Stimulated activated CD4-positive, alpha-beta T cell treated with anti-CD3 and anti-CD28 coated beads, Interleukin-1b, Interleukin-23, amount 100 ng/mL, for 1 hour (primary cell): ENCODE data around the gene BPIFA1.

Experiments
- DNase-seq, 2 donors: peaks; one replicate each; pipeline ENCODE4 v3.0.0-alpha.2; 2020; ENCODE audit warnings: low read depth in 2 of 2

The BPIFA1 gene

DNA sequence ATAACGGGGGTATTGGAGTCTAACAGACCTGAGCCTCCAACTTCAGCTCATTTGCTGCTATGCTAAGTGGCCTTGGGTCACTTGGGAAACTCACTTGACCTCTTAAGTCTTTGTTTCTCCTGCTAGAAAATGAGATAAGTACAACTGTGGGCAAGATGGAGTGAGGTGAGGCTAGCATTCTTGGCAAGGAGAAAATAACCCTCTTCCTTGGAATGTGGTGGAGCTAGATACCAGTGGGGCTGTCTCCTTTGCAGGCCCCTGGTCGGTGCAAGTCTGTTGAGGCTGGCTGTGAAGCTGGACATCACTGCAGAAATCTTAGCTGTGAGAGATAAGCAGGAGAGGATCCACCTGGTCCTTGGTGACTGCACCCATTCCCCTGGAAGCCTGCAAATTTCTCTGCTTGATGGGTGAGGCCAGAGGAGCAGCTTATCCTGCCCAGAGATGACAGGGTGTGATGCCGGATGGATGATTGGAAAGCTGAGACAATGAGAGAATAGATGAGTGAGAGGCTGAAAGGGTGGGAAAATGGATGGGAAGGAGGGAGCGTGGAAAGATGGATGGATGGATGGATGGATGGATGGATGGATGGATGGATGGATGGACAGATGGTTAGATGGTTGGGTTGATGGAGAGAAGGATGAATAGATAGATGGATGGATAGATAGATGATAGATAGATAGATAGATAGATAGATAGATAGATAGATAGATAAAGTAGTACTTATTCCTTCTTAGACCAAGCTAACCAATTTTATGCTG lies 4.4 kb downstream of the BPIFA1 start:
- no peak for DNase-seq

DNA sequence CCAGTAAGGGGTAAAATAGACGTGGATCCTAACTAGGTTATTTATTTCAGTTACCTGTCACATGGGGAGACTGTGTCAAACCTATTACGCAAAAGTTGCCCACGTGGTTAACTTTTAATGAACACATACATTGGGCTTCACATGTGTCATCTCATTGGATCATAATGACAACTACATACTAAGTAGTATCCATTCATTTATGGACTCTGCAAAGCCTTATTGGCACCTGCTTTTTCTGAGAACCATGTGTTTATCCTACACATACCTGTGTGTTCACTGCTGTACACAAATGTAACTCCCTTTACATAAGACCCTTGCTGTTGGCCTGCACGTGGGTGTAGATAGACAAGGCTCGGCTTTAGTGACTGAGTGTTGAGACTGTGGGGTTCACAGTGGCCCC lies 5.1 kb downstream of the BPIFA1 start:
- DNase-seq: no peak

DNA sequence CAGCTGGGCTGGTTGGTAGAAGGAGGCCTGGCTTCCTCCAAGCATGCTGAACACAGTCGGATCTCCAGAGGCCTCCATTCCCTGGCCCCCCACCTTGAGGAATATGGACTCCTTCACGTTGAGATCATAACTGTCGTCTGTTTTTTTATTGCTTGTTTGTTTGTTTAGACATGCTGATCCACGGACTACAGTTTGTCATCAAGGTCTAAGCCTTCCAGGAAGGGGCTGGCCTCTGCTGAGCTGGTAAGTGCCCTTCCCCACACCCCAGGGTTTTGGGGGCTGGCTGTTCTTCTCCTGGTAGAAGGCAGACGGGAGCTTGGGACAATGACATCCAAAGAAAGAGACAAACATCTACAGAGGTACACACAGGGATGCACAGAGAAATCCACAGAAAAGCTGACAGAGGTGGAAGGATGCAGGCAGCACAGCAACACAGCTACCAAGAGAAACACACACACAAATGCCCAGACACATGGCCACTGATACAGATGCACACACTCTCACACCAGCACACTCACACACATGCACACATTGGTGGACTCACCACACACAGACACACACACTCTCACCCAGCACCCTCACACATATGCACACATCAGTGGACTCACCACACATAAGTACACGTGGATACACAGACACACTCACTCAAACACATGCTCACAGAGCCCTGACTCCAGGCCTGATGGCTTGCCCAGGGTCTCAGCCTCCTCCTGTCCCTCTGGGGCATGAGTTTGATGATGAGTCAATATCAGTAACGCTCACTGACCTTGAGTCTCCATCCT lies 6.7 kb downstream of the BPIFA1 start:
- DNase-seq: no peak

DNA sequence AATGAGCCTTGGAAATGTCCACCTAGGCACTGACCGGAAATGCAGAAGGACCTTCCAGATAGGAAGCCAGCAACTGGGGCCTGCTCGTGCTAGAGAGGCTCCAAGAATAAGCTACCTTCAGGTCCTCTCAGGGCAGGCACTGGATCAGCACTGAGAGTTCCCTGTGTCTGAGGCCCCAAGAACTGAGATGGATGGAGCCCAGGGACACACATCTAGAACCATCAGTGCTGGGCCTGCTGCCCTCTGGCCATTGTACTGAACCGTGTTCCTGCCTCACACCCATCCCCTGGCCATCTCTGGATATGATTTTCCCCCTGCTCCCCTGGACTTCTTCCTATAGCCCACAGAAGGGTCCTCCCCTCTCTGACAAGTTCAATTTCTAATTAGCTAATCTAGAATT lies 10.3 kb downstream of the BPIFA1 start:
- no peak for DNase-seq

DNA sequence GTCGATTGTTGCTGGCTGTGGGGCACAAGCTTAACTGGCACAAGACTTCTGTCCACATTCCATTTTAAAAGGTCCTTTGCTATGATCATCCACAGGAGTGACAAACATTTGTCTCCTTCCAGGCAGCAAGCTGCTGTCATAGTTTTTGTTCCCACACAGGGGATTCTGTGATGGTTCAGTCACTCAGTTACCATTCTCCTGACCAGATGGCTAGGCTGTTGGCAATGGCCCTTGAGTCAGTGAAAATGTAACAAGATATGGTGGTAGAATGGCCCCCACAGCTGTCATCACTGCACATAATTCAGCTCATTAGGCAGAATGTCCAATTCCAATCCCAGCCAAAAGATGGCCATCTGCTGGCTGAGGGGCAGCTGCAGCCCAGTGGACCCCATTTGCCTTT lies 13.7 kb downstream of the BPIFA1 start:
- no peak for DNase-seq

DNA sequence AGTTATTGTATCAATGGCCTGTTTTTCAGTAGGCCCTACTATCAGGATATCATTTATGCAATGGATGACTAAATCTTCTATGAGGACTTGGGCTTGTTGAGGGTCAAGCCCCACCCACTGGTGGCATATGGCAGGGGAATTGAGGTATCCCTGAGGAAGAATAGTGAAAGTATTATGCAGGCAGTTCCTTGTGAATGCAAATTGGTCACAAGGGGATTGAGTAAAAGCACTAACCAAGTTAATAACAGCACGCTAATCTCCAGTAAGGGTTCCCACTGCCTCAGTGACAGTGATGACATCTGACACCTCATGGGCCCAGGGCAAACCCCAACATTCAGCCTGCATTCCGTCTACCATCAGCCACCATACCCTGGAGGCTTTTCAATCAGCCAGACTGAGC lies 14.9 kb downstream of the BPIFA1 start:
- DNase-seq: no peak

DNA sequence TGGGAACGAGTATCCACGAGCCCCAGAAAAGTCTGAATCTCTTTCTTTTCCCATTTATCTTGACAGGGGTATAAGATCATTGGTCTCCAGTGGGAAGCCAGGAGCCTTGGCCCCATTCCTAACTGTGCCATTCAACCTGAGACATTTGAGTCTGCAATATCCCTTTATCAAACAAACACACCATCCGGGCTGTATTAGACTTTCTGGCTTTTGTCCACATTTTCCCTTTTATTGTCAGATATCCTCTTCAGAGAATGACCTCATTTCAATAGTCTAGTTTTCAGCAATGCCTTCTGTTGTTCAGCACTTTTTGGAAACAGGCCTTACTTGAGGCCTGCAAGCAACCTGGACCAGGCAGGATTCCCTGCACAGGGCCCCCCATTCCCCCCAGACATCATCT lies 15.7 kb downstream of the BPIFA1 start:
- DNase-seq: no peak

DNA sequence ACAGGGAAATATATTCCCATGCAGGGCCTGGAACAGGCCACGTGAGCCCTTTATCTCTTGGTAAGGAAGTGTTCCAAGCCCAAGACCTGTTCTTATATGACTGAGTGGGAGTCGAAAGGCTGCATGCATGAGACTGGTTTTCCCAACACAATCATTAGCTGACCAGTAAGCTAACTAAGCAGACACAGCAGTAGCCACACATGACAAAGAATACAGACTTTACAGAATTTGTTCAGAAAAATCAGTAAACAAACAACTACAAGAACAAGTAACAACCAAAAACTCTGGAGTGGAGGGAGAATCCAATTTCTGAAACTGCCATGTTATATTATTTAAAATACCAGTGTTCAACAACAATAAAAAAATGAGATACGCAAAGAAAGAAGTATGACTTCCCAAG lies 16.7 kb downstream of the BPIFA1 start:
- DNase-seq: no peak

DNA sequence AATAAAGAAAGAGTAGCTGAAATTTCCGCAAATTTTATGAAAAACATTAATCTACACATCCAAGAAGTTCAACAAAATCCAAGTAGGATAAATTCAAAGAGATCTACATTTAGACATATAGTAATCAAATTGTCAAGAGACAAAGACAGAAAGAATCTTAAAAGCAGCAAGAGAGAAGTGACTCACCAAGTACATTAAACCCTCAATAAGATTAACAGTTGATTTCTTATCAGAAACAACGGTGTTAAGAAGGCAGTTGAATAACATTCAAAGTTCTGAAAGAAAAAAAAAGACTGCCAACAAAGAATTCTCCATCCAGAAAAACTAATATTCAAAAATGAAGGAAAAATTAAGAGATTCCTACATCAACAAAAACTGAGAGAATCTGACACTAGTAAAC lies 19.2 kb downstream of the BPIFA1 start:
- DNase-seq: no peak

DNA sequence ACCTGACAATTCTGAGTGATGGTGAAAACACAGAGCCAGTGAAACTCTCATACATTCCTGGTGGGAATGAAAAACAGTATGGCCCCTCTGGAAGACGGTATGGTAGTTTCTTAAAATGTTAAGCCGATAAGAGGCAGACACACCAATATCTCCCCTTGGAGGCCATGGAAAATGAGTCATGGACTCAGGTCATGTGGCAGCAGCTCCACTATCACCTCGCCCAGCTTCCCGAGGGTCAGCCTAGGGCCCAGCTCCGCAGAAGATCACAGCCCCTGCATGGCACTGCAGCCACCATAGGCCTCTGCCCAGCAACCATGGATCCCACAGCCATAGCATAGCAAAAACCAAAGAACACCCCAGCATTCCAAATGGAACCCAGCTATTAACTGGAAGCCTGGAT lies 21.4 kb downstream of the BPIFA1 start:
- no peak for DNase-seq

DNA sequence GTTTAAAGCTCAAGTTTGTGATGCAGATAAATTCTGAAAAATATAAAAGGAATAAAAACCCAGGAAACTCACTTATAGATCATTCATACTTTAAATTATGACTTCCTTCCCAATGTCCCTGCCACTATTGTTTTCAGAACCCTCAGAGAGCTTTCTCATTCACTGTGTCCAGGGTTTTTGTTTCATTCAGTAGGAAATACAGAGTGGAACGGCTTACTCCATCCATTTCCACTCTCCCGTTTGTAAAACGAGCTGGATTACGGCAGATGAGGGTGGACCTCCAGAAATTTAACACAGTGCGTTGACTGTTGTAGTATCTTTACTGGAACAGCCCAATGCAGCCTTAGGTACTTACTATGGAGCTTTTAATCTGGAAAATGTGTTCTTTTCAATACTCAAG lies 23.6 kb downstream of the BPIFA1 start:
- DNase-seq: no peak

DNA sequence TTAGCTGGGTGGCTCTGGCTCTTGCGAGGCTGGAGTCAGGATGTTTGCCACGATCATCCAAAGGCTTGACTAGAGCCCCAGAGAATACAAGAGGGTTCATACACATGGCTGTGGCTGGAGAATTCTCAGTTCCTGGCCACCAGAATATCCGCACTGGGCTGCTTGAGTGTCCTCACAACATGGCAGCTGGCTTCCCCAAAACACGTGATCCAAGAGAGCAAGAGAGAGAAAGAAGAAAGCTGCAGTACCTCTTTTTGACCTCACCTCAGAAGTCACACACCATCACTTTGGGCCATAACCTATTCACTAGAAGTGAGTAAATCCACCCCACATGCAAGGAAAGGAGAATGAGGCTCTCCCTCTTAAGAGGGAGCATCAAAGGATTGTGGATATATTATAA lies 25.7 kb downstream of the BPIFA1 start:
- DNase-seq: no peak

DNA sequence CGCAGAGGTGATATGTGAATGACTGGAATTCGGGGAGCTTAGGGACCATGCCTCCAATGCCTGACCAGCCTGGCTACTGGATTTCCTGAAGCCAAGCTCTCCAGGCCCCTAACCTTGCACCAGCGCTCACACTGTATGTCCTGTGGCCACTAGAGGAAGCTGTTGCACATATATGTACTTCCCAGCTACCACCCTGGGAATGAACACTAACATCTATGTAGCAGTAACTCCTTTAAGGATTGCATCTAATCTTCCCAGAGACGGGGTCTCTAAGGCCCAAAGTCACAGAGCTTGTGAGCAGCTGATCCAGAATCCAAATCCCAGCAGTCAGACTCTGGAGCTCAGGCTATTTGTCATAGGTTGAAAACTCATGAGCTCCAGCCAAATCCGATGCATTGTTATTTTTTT lies 26.9 kb downstream of the BPIFA1 start:
- DNase-seq: no peak

DNA sequence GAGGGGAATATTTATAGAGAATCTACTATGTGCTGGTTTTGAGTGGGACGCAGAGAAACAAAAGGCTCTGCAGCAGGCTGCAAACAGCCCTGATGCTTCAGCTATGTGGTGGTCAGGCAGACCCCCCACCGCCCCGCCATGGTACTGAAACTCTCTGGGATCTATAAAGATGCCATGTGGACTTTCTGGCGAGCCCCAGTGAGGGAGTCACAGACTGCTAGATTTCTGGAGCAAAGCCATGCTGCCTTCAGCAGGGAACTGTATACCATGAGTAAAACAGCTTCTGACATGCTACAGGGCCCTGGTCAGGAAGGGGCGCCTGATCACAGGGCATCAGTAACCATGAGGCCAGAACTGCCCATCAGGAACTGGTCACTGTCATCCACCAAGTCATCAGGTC lies 28.0 kb downstream of the BPIFA1 start:
- DNase-seq: no peak

DNA sequence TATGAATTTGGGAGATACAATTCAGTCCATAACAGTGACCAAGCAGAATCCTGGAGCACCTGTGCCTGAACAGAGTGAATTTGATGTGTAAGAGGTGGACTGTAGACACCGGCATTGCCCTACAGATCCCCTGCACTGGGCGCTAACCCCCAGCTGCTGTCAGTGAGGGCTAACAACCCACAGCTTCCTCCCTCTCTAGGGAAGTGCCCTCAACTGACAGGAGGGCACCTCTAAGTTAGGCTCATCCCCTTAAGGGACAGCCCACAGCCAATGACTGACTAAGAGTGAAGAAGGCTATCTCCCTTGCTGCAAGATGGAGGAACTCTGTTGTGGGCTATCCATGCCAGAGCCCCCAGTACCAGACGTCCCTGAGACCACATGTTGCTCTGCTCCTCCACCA lies 31.9 kb downstream of the BPIFA1 start:
- DNase-seq: no peak

DNA sequence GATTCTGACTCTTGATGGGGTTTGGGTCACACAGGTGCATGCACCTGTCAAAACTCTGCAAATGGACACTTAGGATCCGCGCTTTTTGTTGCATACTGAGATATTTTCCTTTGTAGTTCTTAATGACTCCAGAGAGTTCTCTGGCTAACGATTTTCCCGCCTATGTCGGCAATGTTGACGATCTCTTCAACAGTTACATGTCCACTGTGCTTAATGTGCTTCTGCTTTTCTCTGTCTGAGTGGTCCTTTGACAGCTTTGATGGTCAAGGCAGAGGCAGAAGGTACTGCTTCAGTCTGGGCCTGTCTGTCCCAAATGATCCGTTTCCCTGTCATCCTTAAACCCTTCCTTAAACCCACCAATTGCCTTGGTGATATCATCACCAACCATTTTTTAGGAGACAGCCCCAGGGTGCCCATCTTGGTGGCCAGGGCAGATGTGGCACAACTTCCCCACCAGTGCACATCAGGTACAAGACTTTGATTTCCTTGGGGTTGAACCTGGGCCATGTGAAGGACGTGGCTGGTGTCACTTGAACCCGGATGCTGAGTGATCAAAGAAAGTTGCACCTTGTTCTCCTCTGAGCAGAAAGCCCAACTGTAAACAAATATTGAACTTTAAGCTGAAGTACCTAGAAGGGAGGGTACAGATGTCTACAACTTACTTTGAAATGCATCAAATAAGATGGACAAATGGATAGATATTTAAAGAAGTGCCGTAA lies 36.5 kb downstream of the BPIFA1 start:
- DNase-seq: no peak

DNA sequence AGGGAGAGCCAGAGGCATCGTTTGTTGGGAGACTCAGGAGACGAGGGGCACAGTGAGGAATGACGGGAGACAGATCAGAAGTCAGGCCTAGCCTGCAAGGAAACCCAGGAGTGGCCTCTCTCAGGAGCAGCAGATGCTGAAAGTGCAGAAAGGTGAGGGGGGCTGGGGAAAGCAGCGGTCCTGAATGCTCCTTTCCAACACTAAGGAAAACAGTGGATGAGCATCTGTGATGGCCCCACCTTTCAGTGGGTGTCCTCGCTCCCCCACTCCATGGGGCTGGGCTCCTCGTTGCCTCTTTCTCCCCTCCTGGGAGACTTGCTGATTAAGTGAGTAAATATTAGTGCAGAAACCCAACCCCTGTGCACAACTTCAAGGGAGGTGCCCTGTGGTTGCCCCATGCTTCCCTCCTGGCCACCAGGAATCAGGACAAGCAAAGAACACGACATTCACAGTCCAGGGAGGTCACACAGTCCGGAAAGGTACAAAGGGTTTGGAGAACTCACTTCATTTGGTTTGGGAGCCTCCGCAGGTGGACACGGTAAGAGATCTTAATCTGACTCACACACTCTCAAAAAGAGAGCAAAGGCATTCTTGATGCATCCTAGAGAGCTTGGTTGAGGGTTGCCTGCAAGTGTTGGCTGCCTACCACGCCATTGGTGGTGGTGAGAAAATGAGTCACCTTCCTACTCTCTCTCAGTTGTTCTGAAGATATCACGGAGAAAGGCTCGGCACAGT lies 37.5 kb downstream of the BPIFA1 start:
- DNase-seq: no peak

DNA sequence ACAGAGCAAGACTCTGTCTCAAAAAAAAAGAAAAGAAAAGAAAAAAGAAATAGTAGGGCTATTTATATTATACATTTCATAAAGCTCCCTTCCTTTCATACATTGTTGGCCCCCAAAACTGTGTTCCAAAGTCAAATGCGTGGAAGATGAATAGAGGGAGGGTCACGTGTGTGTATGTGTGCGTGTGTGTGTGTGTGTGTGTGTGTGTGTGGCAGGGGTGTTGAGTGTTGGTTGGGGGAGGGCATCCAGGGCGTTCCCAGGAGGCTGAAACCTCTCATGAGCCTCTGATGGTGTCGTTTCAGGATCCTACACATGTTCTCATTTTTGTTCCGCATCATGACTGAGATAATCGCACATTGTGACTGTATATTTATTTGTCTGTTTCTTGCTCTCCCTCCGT lies 39.4 kb downstream of the BPIFA1 start:
- DNase-seq: no peak

DNA sequence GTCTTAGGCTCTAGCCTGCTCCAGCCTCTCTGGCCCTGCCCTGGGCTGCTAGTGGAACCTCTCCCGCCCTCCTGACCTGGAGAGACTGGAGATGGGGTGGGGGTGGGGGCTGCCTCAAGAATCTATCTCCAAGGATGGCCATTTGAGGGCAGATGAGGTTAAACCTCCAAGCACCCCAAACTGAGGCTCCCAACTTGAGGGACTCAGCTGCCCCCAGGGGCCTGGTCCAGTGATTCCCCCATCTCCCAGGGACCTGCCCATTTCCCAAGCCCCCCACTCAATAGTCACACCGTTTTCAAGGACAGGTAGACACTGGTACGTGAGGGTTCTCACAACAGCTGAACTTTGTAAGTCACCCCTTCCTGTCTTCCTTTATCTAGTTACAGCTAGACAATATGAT lies 40.1 kb downstream of the BPIFA1 start:
- DNase-seq: no peak

DNA sequence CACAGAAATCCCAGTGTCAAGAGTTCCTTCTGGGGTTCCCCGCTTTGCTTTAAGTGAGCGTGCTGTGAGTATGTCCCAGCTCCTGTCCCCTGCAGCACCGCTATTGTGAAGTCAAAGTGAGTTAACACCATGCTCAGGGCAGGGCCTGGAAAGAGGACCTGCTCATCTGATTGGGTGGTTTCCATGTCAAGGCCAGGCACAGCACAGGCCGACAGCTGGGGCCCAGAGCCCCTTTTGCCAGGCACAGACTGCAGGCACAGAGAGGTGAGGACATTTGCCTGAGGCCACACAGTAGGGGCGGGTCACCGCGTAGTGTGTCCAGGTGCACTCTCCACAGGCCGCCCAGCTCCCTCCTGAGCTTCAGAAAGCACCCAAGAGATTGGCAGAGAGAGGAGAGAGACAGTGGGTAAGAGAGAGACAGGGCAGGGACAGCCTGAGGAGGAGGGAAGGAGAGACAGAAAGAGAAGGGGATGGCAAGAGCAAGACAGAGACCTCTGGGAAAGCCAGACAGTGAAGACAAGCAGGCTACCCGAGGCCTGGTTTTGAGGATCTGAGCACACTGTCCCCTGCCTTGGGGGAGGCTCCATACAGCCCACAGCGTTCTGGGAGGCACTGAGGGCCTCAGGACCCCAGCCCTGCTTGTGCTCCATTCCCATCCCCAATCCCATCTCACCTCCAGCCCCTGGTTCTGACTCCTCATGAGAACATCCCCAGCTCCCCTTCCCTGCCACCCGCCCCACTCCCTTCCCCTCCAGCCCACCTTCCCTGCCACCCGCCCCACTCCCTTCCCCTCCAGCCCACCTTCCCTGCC lies 40.7 kb downstream of the BPIFA1 start:
- no peak for DNase-seq
